ENCODE results near the gene PTPRE.

- TF ChIP-seq SREBF2 (IDR thresholded peaks at IDR 0.05; ENCODE audit: low read length) (no peak), CTCF (IDR thresholded peaks at IDR 0.05 in 2 of 3, conservative IDR thresholded peaks at IDR 0.05 in 1 of 3; ENCODE audit: control insufficient read depth in 2 of 3, extremely low read depth in 1 of 3, insufficient read depth in 1 of 3, low read depth in 3 of 3, low read length in 3 of 3) (no peak), IKZF2 (IDR thresholded peaks at IDR 0.05) (no peak), KDM1A (IDR thresholded peaks at IDR 0.05; ENCODE audit: borderline replicate concordance) (no peak), POLR2AphosphoS5 (IDR thresholded peaks at IDR 0.05; ENCODE audit: low read length) (no peak)
Observed at GRCh38 chr10:127934383-127934782, 27.5 kb downstream of the PTPRE start.
